Fibroblast of lung (primary cell): ENCODE data around the gene ZNF23. TPM values are rescaled to one million over a fixed set of nuclear protein-coding genes. Genes with fewer than 3 reads are reported as not detected.
"Not testable (repeated sequence)": the region's sequence is repeated elsewhere in the genome, so short reads cannot be mapped to it uniquely, and the experiment has no call there.

Experiments
- DNase-seq, 2 donors: peaks; one replicate each; pipeline versions ENCODE4 v3.0.0 to v3.0.0-alpha.2; 2010; ENCODE audit warnings: low read depth in 2 of 2
- H2AFZ ChIP-seq: 2 replicates; pipeline ENCODE4 v1.5.1; 2012; ENCODE audit warnings: low read length, control low read depth, inconsistent platforms
- H3K27ac ChIP-seq: 2 replicates; pipeline ENCODE4 v1.5.1; 2011; ENCODE audit warnings: low read length, control low read depth; ENCODE audit not compliant: insufficient read depth
- H3K27me3 ChIP-seq: 2 replicates; pipeline ENCODE4 v1.5.1; 2011; ENCODE audit warnings: mild to moderate bottlenecking, low read length; ENCODE audit not compliant: control insufficient read depth, insufficient read depth
- H3K36me3 ChIP-seq: 2 replicates; pipeline ENCODE4 v1.5.1; 2011; ENCODE audit warnings: low read length; ENCODE audit not compliant: control insufficient read depth, insufficient read depth
- H3K4me1 ChIP-seq: 2 replicates; pipeline ENCODE4 v1.5.1; 2011; ENCODE audit warnings: low read length; ENCODE audit not compliant: control insufficient read depth, insufficient read depth; ENCODE audit errors: extremely low read depth
- H3K4me2 ChIP-seq: 2 replicates; pipeline ENCODE4 v1.5.1; 2011; ENCODE audit warnings: low read length, control low read depth; ENCODE audit not compliant: insufficient read depth; ENCODE audit errors: extremely low read depth
- H3K4me3 ChIP-seq, 4 experiments: fragments of 200-600 bp in 1 of 4; sonication (generic) in 1 of 4; replicated peaks in 1 of 4; 2 replicates each; pipeline ENCODE4 v1.5.1; 2011 to 2016; ENCODE audit warnings: low read length in 4 of 4, low read depth in 3 of 4, mild to moderate bottlenecking in 3 of 4, control low read depth in 2 of 4, inconsistent platforms in 1 of 4, mixed read lengths in 1 of 4; ENCODE audit not compliant: insufficient read depth in 1 of 4; ENCODE audit errors: control extremely low read depth in 1 of 4
- H3K79me2 ChIP-seq: 2 replicates; pipeline ENCODE4 v1.5.1; 2012; ENCODE audit warnings: mild to moderate bottlenecking, low read length, inconsistent platforms; ENCODE audit not compliant: control insufficient read depth, insufficient read depth
- H3K9ac ChIP-seq: 2 replicates; pipeline ENCODE4 v1.5.1; 2011; ENCODE audit warnings: mild to moderate bottlenecking, low read length, control low read depth; ENCODE audit not compliant: insufficient read depth
- H3K9me3 ChIP-seq: 2 replicates; pipeline ENCODE4 v1.5.1; 2012; ENCODE audit warnings: low read depth, low read length; ENCODE audit not compliant: control insufficient read depth, insufficient read depth
- H4K20me1 ChIP-seq: 2 replicates; pipeline ENCODE4 v1.5.1; 2011; ENCODE audit warnings: low read length; ENCODE audit not compliant: control insufficient read depth, insufficient read depth; ENCODE audit errors: extremely low read depth
- CTCF ChIP-seq, 2 donors: IDR thresholded peaks in 1 of 2; conservative IDR thresholded peaks in 1 of 2; 1 replicate in 1 of 2; 2 replicates in 1 of 2; pipeline ENCODE4 v1.5.1; 2011 to 2012; ENCODE audit warnings: low read length in 2 of 2, control low read depth in 1 of 2, inconsistent platforms in 1 of 2, low read depth in 1 of 2, mild to moderate bottlenecking in 1 of 2
- EZH2 ChIP-seq: IDR thresholded peaks from 2 replicates; pipeline ENCODE4 v1.5.1; 2012; ENCODE audit warnings: low read length, control low read depth, mild to moderate bottlenecking; ENCODE audit errors: missing control alignments
- polyA minus RNA-seq: library from RNA; depleted of rRNA, polyadenylated mRNA; stranded (reverse); fragments of >200 nt; gene quantifications from 2 replicates; pipeline ENCODE4 v1.2.3, GENCODE V29; 2011; ENCODE audit warnings: low replicate concordance
- polyA plus RNA-seq, 2 donors: library from polyadenylated mRNA; depleted of rRNA in 1 of 2; stranded (reverse) in 1 of 2; unstranded in 1 of 2; fragments of >200 nt; gene quantifications; 2 replicates each; pipeline ENCODE4 v1.2.1, GENCODE V29; 2011 to 2012; ENCODE audit warnings: missing spikeins in 1 of 2
- total RNA-seq: library from RNA; depleted of rRNA; stranded (reverse); fragments of >200 nt; gene quantifications from 2 replicates; pipeline ENCODE4 v1.2.1, GENCODE V29; 2014

ZNF23 gene
- total RNA-seq, result 14.1 and 24.8 TPM in 2 replicates
- 11.8 and 12.2 TPM in 2 replicates for polyA plus RNA-seq
- 11.4 and 12.1 TPM in 2 replicates for polyA plus RNA-seq (2012)
- 11.4 and 13.5 TPM in 2 replicates for polyA minus RNA-seq

GRCh38 chr16:71461686-71462648 lies at the start of gene ZNF23:
Gene ZNF23, minus strand, starts transcription at chr16:71462247. Its CDS starts 5,451 bp downstream, at chr16:71456796.
- H3K4me1 ChIP-seq, result peaks cover 2% of the 10 kb centered on the region
- H3K9ac ChIP-seq, result peak within 1 kb of the TSS; percentile 97
- no peaks in the 10 kb centered on the region for H3K9me3 ChIP-seq
- peak within 1 kb of the TSS; percentile 83 for H2AFZ ChIP-seq
- H3K79me2 ChIP-seq, result peaks cover 22% of the 10 kb centered on the region
- no peaks in the 10 kb centered on the region for H3K36me3 ChIP-seq
- H3K4me3 ChIP-seq, result peak within 1 kb of the TSS; percentile 75 to 97 (median 88)
- H3K27me3 ChIP-seq, result no peaks in the 10 kb centered on the region
- H3K4me2 ChIP-seq, result peak within 1 kb of the TSS; percentile 84
- H3K27ac ChIP-seq, result peak within 1 kb of the TSS; percentile 97
- H4K20me1 ChIP-seq, result no peaks in the 10 kb centered on the region
- peak; percentile 72 to 81 for DNase-seq
- TF ChIP-seq CTCF (conservative IDR thresholded peaks at IDR 0.05 in 1 of 2, IDR thresholded peaks at IDR 0.05 in 1 of 2; ENCODE audit: low read depth in 1 of 2, low read length in 2 of 2) (peak in 1 of 2 donors; percentile 5), EZH2 (no peak)

GRCh38 chr16:71507061-71507460 lies 45.0 kb upstream of the ZNF23 start:
- Histone ChIP-seq H3K27me3 (no peaks in the 10 kb centered on the region), H3K4me1 (no peaks in the 10 kb centered on the region), H3K27ac (no peak overlapping the region), H3K4me3 (no peak overlapping the region), H4K20me1 (no peaks in the 10 kb centered on the region), H3K4me2 (no peak overlapping the region), H3K36me3 (no peaks in the 10 kb centered on the region), H3K9ac (no peak overlapping the region), H3K9me3 (no peaks in the 10 kb centered on the region), H3K79me2 (no peaks in the 10 kb centered on the region), H2AFZ (no peak overlapping the region)
- DNase-seq, result no peak
- TF ChIP-seq EZH2 (no peak), CTCF (conservative IDR thresholded peaks at IDR 0.05 in 1 of 2, IDR thresholded peaks at IDR 0.05 in 1 of 2; ENCODE audit: low read depth in 1 of 2, low read length in 2 of 2) (no peak)

GRCh38 chr16:71504901-71505300 lies 42.9 kb upstream of the ZNF23 start:
- no peaks in the 10 kb centered on the region for H3K79me2 ChIP-seq
- H3K4me1 ChIP-seq, result no peaks in the 10 kb centered on the region
- no peaks in the 10 kb centered on the region for H3K36me3 ChIP-seq
- no peak overlapping the region for H3K27ac ChIP-seq
- TF ChIP-seq CTCF (conservative IDR thresholded peaks at IDR 0.05 in 1 of 2, IDR thresholded peaks at IDR 0.05 in 1 of 2; ENCODE audit: low read depth in 1 of 2, low read length in 2 of 2) (no peak), EZH2 (no peak)
- no peak overlapping the region for H3K9ac ChIP-seq
- H3K9me3 ChIP-seq, result no peaks in the 10 kb centered on the region
- no peaks in the 10 kb centered on the region for H4K20me1 ChIP-seq
- no peaks in the 10 kb centered on the region for H3K27me3 ChIP-seq
- H2AFZ ChIP-seq, result no peak overlapping the region
- H3K4me3 ChIP-seq, result no peak overlapping the region
- DNase-seq, result no peak
- no peak overlapping the region for H3K4me2 ChIP-seq

GRCh38 chr16:71504051-71504450 lies 42.0 kb upstream of the ZNF23 start:
- DNase-seq, H3K4me2 ChIP-seq, H3K9ac ChIP-seq, H3K27me3 ChIP-seq, H4K20me1 ChIP-seq, H3K79me2 ChIP-seq, H3K4me1 ChIP-seq, H3K27ac ChIP-seq, H2AFZ ChIP-seq, H3K4me3 ChIP-seq, H3K36me3 ChIP-seq, H3K9me3 ChIP-seq: not testable (repeated sequence)
